Large intestine (tissue), 12 donors: ENCODE measurements around the gene RLN3. TPM values are rescaled to one million over a fixed set of nuclear protein-coding genes. Genes with fewer than 3 reads are reported as not detected.

ENCODE experiments used
- DNase-seq, 2 donors: peaks; one replicate each; pipeline versions ENCODE4 v3.0.0 to v3.0.0-alpha.2; 2013
- H3K27ac ChIP-seq: one replicate; pipeline ENCODE4 v1.5.1; 2013; ENCODE audit warnings: low read length
- H3K27me3 ChIP-seq: 2 replicates; pipeline ENCODE4 v1.6.1; 2013; ENCODE audit warnings: low read length; ENCODE audit not compliant: control insufficient read depth, insufficient read depth
- H3K36me3 ChIP-seq: 2 replicates; pipeline ENCODE4 v1.6.1; 2013; ENCODE audit warnings: low read length; ENCODE audit not compliant: control insufficient read depth, insufficient read depth
- H3K4me1 ChIP-seq: one replicate; pipeline ENCODE4 v1.6.1; 2013; ENCODE audit warnings: low read length; ENCODE audit not compliant: control insufficient read depth, insufficient read depth
- H3K4me3 ChIP-seq: one replicate; pipeline ENCODE4 v1.5.1; 2013; ENCODE audit warnings: low read length
- H3K9me3 ChIP-seq: one replicate; pipeline ENCODE4 v1.6.1; 2013; ENCODE audit warnings: mild to moderate bottlenecking, low read depth, low read length, moderate library complexity; ENCODE audit not compliant: control insufficient read depth
- WGBS: methylation state at CpG from one replicate; pipeline ENCODE4 v1.1.5; 2013; ENCODE audit warnings: low lambda C conversion rate; ENCODE audit not compliant: insufficient coverage; 5-methylcytosine and 5-hydroxymethylcytosine counted together
- long read RNA-seq, 11 donors: transcript quantifications; one replicate each; lab custom pipeline, GENCODE V29; 2026
- polyA plus RNA-seq: library from polyadenylated mRNA; unstranded; fragments of 120-200 nt; gene quantifications from one replicate; pipeline ENCODE4 v1.2.1, GENCODE V29; 2013

Gene RLN3
- 0.31 TPM for polyA plus RNA-seq
- long read RNA-seq, donor 1: 0 reads
- long read RNA-seq, donor 2: 0 reads
- long read RNA-seq, donor 3: 0 reads
- long read RNA-seq, donor 4: 0 reads
- long read RNA-seq, donor 5: 0 reads
- long read RNA-seq, donor 6: 0 reads
- long read RNA-seq, donor 7: 0 reads
- long read RNA-seq, donor 8: 0 reads
- long read RNA-seq, donor 9: 0 reads
- long read RNA-seq, donor 10: 0 reads
- long read RNA-seq, donor 11: 0 reads

- no peak for DNase-seq
- Histone ChIP-seq H3K27me3 (peaks cover 13% of the 10 kb centered on the region), H3K36me3 (no peaks in the 10 kb centered on the region), H3K4me1 (peaks cover 8% of the 10 kb centered on the region), H3K9me3 (no peaks in the 10 kb centered on the region), H3K27ac (no peak within 1 kb of the TSS), H3K4me3 (no peak within 1 kb of the TSS)
- 33% methylated on average over 2 of the region's 24 CpGs for WGBS
These were observed at the start of gene RLN3 for GRCh38 chr19:14027856-14028450. RLN3 (plus strand) TSS chr19:14028148; CDS start chr19:14028205, 57 bp downstream.

- peak overlapping the region; percentile 78 for H3K27ac ChIP-seq
- WGBS: no CpG with 5 or more reads among the region's 74 CpGs
- H3K36me3 ChIP-seq: peaks cover 40% of the 10 kb centered on the region
- no peaks in the 10 kb centered on the region for H3K9me3 ChIP-seq
- H3K4me1 ChIP-seq: peaks cover 32% of the 10 kb centered on the region
- peak overlapping the region; percentile 56 for H3K4me3 ChIP-seq
- DNase-seq: peak; percentile 93 to 96
- no peaks in the 10 kb centered on the region for H3K27me3 ChIP-seq
These were observed 49.4 kb upstream of the RLN3 start for GRCh38 chr19:13978351-13979243.

- no peaks in the 10 kb centered on the region for H3K9me3 ChIP-seq
- peak overlapping the region; percentile 56 for H3K4me3 ChIP-seq
- peaks cover 36% of the 10 kb centered on the region for H3K4me1 ChIP-seq
- WGBS: no CpG with 5 or more reads among the region's 12 CpGs
- DNase-seq: peak in 1 of 2 donors; percentile 78
- no peaks in the 10 kb centered on the region for H3K27me3 ChIP-seq
- peak overlapping the region; percentile 78 for H3K27ac ChIP-seq
- peaks cover 40% of the 10 kb centered on the region for H3K36me3 ChIP-seq
These were observed 48.7 kb upstream of the RLN3 start for GRCh38 chr19:13979244-13979615.

- no peak for DNase-seq
- no CpG with 5 or more reads among the region's 12 CpGs for WGBS
- Histone ChIP-seq H3K4me3 (peak overlapping the region; percentile 56), H3K4me1 (peaks cover 34% of the 10 kb centered on the region), H3K27me3 (no peaks in the 10 kb centered on the region), H3K9me3 (no peaks in the 10 kb centered on the region), H3K36me3 (peaks cover 40% of the 10 kb centered on the region), H3K27ac (peak overlapping the region; percentile 78)
These were observed 48.3 kb upstream of the RLN3 start for GRCh38 chr19:13979686-13980085.

- no CpG with 5 or more reads among the region's 15 CpGs for WGBS
- H3K4me3 ChIP-seq: no peak overlapping the region
- H3K36me3 ChIP-seq: peaks cover 39% of the 10 kb centered on the region
- no peak overlapping the region for H3K27ac ChIP-seq
- H3K27me3 ChIP-seq: no peaks in the 10 kb centered on the region
- no peaks in the 10 kb centered on the region for H3K9me3 ChIP-seq
- H3K4me1 ChIP-seq: peaks cover 35% of the 10 kb centered on the region
- DNase-seq: no peak
These were observed 47.6 kb upstream of the RLN3 start for GRCh38 chr19:13980340-13980739.

GRCh38 chr19:13981021-13981420 lies 46.9 kb upstream of the RLN3 start:
- DNase-seq: no peak
- Histone ChIP-seq H3K27ac (no peak overlapping the region), H3K4me1 (peaks cover 39% of the 10 kb centered on the region), H3K36me3 (peaks cover 32% of the 10 kb centered on the region), H3K9me3 (no peaks in the 10 kb centered on the region), H3K27me3 (no peaks in the 10 kb centered on the region), H3K4me3 (no peak overlapping the region)
- no CpG with 5 or more reads among the region's 5 CpGs for whole genome bisulfite sequencing

- H3K27ac ChIP-seq: no peak overlapping the region
- no peaks in the 10 kb centered on the region for H3K27me3 ChIP-seq
- peaks cover 28% of the 10 kb centered on the region for H3K36me3 ChIP-seq
- no peak for DNase-seq
- no peaks in the 10 kb centered on the region for H3K9me3 ChIP-seq
- H3K4me1 ChIP-seq: peaks cover 43% of the 10 kb centered on the region
- H3K4me3 ChIP-seq: no peak overlapping the region
- no CpG with 5 or more reads among the region's 9 CpGs for WGBS
These were observed 46.5 kb upstream of the RLN3 start for GRCh38 chr19:13981467-13981866.

GRCh38 chr19:13981988-13982501 lies 45.9 kb upstream of the RLN3 start:
- H3K27ac ChIP-seq: no peak overlapping the region
- H3K27me3 ChIP-seq: no peaks in the 10 kb centered on the region
- DNase-seq: no peak
- peaks cover 48% of the 10 kb centered on the region for H3K4me1 ChIP-seq
- WGBS: 100% methylated on average over 1 of the region's 17 CpGs
- no peaks in the 10 kb centered on the region for H3K9me3 ChIP-seq
- peaks cover 25% of the 10 kb centered on the region for H3K36me3 ChIP-seq
- no peak overlapping the region for H3K4me3 ChIP-seq

GRCh38 chr19:13982773-13983172 lies 45.2 kb upstream of the RLN3 start:
- Histone ChIP-seq H3K4me3 (no peak overlapping the region), H3K27ac (no peak overlapping the region), H3K27me3 (no peaks in the 10 kb centered on the region), H3K4me1 (peaks cover 53% of the 10 kb centered on the region), H3K9me3 (no peaks in the 10 kb centered on the region), H3K36me3 (peaks cover 25% of the 10 kb centered on the region)
- DNase-seq: no peak
- no CpG with 5 or more reads among the region's 9 CpGs for WGBS

GRCh38 chr19:13983213-13983889 lies 44.6 kb upstream of the RLN3 start:
- Histone ChIP-seq H3K4me3 (no peak overlapping the region), H3K27ac (no peak overlapping the region), H3K4me1 (peaks cover 48% of the 10 kb centered on the region), H3K36me3 (peaks cover 28% of the 10 kb centered on the region), H3K9me3 (no peaks in the 10 kb centered on the region), H3K27me3 (no peaks in the 10 kb centered on the region)
- peak in 1 of 2 donors; percentile 71 for DNase-seq
- WGBS: no CpG with 5 or more reads among the region's 21 CpGs
